GM23338 (cell line): ENCODE data around the gene IGF1. TPM values are rescaled to one million over a fixed set of nuclear protein-coding genes. Genes with fewer than 3 reads are reported as not detected.

ENCODE experiments used
- ETS1 ChIP-seq: IDR thresholded peaks from 2 replicates; pipeline ENCODE4 v1.6.1; 2016; ENCODE audit warnings: antibody characterized with exemption
- EZH2 ChIP-seq: fragments of 200-600 bp; sonication (generic); IDR thresholded peaks from one replicate; pipeline ENCODE4 v1.8.0; 2017; ENCODE audit warnings: antibody characterized with exemption, mild to moderate bottlenecking, low read depth; ENCODE audit not compliant: unreplicated experiment
- EZH2phosphoT487 ChIP-seq: fragments of 200-600 bp; sonication (generic); IDR thresholded peaks from one replicate; pipeline ENCODE4 v1.8.1; 2018; ENCODE audit warnings: antibody characterized with exemption; ENCODE audit not compliant: unreplicated experiment
- NANOG ChIP-seq: IDR thresholded peaks from 2 replicates; pipeline ENCODE4 v1.6.1; 2016; ENCODE audit warnings: antibody characterized with exemption, borderline replicate concordance
- POLR2AphosphoS5 ChIP-seq: IDR thresholded peaks from 2 replicates; pipeline ENCODE4 v1.6.1; 2016; ENCODE audit warnings: antibody characterized with exemption, low read depth
- STAT1 ChIP-seq: IDR thresholded peaks from one replicate; pipeline ENCODE4 v1.6.1; 2016; ENCODE audit warnings: antibody characterized with exemption; ENCODE audit not compliant: unreplicated experiment
- ZNF114 ChIP-seq: fragments of 250-450 bp; sonication (Bioruptor Pico); IDR thresholded peaks from 2 replicates; pipeline ENCODE4 v1.5.0; 2020; ENCODE audit warnings: mild to moderate bottlenecking, moderate library complexity
- ZNF331 ChIP-seq: fragments of 250-450 bp; sonication (Bioruptor Pico); IDR thresholded peaks from 2 replicates; pipeline ENCODE4 v1.5.0; 2020; ENCODE audit warnings: low read depth, mild to moderate bottlenecking, moderate library complexity
- polyA plus RNA-seq: library from polyadenylated mRNA; unstranded; fragments of >200 nt; fragmentation: Nextera tagmentation; extraction: Ambion mirVana; gene quantifications from 2 replicates; pipeline ENCODE4 v1.2.1, GENCODE V29; 2016
- total RNA-seq: library from RNA; depleted of rRNA; stranded (reverse); fragments of >200 nt; shearing (Covaris generic); gene quantifications from 2 replicates; pipeline ENCODE4 v1.2.3, GENCODE V29; 2014
- TF ChIP-seq, protein P1 (sequence below): fragments of 250-450 bp; sonication (Bioruptor Pico); IDR thresholded peaks from 2 replicates; pipeline ENCODE4 v1.5.0; 2020; ENCODE audit warnings: mild to moderate bottlenecking, moderate library complexity
- TF ChIP-seq, protein P2 (sequence below): IDR thresholded peaks from one replicate; pipeline ENCODE4 v1.6.1; 2018; ENCODE audit warnings: antibody characterized with exemption; ENCODE audit not compliant: unreplicated experiment

The IGF1 gene
- total and polyA plus RNA-seq, 2 experiments from 2014 or later = 0.29 TPM; not detected in 1

DNA sequence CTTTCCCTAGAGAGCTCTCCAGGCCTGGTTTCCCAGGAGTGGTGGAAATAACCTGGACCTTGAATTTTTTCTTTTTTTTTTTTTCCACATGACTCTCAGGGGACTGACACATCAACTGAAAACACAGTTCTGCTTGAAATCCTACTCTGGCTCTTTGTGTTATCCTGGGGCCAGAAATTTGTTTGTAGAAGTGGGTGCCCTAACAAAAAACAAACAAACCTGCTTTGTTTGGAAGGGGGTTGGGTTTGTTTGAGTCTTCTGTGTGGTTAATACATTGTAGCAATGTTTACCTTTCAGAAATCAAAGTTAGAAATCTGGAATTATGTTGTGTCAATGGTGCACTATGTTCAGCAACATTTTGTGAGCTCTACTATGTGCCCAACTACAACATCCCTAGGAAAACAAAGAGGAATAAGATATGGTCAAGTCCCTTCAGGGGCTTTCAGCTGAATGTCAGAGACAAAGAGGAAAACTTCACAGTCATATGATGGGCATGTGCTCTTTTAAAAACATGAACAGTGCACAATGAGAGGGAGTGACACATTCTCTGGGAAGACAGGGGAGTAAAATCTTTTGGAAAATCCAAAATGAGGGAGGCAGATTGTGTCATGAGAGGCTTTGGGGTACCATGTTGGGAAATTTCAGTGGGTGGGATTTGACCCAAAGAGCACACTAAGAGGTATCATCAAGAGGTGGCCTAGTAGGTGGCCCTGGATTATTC lies 1.5 kb upstream of the IGF1 start (continued):
- TF ChIP-seq, protein P1, sequence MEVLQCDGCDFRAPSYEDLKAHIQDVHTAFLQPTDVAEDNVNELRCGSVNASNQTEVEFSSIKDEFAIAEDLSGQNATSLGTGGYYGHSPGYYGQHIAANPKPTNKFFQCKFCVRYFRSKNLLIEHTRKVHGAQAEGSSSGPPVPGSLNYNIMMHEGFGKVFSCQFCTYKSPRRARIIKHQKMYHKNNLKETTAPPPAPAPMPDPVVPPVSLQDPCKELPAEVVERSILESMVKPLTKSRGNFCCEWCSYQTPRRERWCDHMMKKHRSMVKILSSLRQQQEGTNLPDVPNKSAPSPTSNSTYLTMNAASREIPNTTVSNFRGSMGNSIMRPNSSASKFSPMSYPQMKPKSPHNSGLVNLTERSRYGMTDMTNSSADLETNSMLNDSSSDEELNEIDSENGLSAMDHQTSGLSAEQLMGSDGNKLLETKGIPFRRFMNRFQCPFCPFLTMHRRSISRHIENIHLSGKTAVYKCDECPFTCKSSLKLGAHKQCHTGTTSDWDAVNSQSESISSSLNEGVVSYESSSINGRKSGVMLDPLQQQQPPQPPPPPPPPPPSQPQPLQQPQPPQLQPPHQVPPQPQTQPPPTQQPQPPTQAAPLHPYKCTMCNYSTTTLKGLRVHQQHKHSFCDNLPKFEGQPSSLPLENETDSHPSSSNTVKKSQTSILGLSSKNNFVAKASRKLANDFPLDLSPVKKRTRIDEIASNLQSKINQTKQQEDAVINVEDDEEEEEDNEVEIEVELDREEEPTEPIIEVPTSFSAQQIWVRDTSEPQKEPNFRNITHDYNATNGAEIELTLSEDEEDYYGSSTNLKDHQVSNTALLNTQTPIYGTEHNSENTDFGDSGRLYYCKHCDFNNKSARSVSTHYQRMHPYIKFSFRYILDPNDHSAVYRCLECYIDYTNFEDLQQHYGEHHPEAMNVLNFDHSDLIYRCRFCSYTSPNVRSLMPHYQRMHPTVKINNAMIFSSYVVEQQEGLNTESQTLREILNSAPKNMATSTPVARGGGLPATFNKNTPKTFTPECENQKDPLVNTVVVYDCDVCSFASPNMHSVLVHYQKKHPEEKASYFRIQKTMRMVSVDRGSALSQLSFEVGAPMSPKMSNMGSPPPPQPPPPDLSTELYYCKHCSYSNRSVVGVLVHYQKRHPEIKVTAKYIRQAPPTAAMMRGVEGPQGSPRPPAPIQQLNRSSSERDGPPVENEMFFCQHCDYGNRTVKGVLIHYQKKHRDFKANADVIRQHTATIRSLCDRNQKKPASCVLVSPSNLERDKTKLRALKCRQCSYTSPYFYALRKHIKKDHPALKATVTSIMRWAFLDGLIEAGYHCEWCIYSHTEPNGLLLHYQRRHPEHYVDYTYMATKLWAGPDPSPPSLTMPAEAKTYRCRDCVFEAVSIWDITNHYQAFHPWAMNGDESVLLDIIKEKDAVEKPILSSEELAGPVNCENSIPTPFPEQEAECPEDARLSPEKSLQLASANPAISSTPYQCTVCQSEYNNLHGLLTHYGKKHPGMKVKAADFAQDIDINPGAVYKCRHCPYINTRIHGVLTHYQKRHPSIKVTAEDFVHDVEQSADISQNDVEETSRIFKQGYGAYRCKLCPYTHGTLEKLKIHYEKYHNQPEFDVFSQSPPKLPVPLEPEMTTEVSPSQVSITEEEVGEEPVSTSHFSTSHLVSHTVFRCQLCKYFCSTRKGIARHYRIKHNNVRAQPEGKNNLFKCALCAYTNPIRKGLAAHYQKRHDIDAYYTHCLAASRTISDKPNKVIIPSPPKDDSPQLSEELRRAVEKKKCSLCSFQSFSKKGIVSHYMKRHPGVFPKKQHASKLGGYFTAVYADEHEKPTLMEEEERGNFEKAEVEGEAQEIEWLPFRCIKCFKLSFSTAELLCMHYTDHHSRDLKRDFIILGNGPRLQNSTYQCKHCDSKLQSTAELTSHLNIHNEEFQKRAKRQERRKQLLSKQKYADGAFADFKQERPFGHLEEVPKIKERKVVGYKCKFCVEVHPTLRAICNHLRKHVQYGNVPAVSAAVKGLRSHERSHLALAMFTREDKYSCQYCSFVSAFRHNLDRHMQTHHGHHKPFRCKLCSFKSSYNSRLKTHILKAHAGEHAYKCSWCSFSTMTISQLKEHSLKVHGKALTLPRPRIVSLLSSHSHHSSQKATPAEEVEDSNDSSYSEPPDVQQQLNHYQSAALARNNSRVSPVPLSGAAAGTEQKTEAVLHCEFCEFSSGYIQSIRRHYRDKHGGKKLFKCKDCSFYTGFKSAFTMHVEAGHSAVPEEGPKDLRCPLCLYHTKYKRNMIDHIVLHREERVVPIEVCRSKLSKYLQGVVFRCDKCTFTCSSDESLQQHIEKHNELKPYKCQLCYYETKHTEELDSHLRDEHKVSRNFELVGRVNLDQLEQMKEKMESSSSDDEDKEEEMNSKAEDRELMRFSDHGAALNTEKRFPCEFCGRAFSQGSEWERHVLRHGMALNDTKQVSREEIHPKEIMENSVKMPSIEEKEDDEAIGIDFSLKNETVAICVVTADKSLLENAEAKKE (CRISPR knock-in tag) = no peak
- TF ChIP-seq EZH2phosphoT487 (no peak), ETS1 (no peak), EZH2 (no peak), NANOG (no peak), ZNF331 (CRISPR knock-in tag) (no peak), STAT1 (no peak), POLR2AphosphoS5 (no peak), ZNF114 (CRISPR knock-in tag) (no peak)
- TF ChIP-seq, protein P2, sequence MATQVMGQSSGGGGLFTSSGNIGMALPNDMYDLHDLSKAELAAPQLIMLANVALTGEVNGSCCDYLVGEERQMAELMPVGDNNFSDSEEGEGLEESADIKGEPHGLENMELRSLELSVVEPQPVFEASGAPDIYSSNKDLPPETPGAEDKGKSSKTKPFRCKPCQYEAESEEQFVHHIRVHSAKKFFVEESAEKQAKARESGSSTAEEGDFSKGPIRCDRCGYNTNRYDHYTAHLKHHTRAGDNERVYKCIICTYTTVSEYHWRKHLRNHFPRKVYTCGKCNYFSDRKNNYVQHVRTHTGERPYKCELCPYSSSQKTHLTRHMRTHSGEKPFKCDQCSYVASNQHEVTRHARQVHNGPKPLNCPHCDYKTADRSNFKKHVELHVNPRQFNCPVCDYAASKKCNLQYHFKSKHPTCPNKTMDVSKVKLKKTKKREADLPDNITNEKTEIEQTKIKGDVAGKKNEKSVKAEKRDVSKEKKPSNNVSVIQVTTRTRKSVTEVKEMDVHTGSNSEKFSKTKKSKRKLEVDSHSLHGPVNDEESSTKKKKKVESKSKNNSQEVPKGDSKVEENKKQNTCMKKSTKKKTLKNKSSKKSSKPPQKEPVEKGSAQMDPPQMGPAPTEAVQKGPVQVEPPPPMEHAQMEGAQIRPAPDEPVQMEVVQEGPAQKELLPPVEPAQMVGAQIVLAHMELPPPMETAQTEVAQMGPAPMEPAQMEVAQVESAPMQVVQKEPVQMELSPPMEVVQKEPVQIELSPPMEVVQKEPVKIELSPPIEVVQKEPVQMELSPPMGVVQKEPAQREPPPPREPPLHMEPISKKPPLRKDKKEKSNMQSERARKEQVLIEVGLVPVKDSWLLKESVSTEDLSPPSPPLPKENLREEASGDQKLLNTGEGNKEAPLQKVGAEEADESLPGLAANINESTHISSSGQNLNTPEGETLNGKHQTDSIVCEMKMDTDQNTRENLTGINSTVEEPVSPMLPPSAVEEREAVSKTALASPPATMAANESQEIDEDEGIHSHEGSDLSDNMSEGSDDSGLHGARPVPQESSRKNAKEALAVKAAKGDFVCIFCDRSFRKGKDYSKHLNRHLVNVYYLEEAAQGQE = no peak
